K562 (cell line): ENCODE measurements around the gene HNRNPLL. TPM values are rescaled to one million over a fixed set of nuclear protein-coding genes. Genes with fewer than 3 reads are reported as not detected.

Experiments used
- CHD7 ChIP-seq: fragments of 200-600 bp; sonication (generic); IDR thresholded peaks from one replicate; pipeline ENCODE4 v1.6.1; 2012; ENCODE audit warnings: mild to moderate bottlenecking, low read depth, low read length, inconsistent platforms
- ETV1 ChIP-seq: fragments of 450-650 bp; conservative IDR thresholded peaks from 2 replicates; pipeline ENCODE4 v1.6.1; 2016; ENCODE audit warnings: missing genetic modification characterization, control low read depth, low read depth, missing compliant biosample characterization
- KAT7 ChIP-seq: sonication (generic); formaldehyde crosslinking; IDR thresholded peaks from 2 replicates; pipeline ENCODE4 v1.8.0; 2022; ENCODE audit warnings: missing genetic modification reagents, mild to moderate bottlenecking, borderline replicate concordance
- NBN ChIP-seq: fragments of 450-650 bp; IDR thresholded peaks from 2 replicates; pipeline ENCODE4 v1.6.1; 2016; ENCODE audit warnings: low read depth, mild to moderate bottlenecking
- NONO ChIP-seq, 2 experiments: fragments of 200-400 bp in 1 of 2; fragments of 450-650 bp in 1 of 2; formaldehyde crosslinking in 1 of 2; IDR thresholded peaks; 2 replicates each; pipeline ENCODE4 v1.6.1; 2017; ENCODE audit warnings: low read depth in 2 of 2, mild to moderate bottlenecking in 2 of 2, moderate library complexity in 2 of 2, low read length in 1 of 2
- NRF1 ChIP-seq, 2 experiments: fragments of 450-650 bp; IDR thresholded peaks in 1 of 2; conservative IDR thresholded peaks in 1 of 2; 2 replicates each; pipeline ENCODE4 v1.6.1; 2014; ENCODE audit warnings: mild to moderate bottlenecking in 2 of 2
- SETDB1 ChIP-seq: IDR thresholded peaks from one replicate; pipeline ENCODE4 v1.6.1; 2012; ENCODE audit warnings: low read length, control low read depth, inconsistent platforms
- UBTF ChIP-seq, 2 experiments: IDR thresholded peaks; 2 replicates each; pipeline ENCODE4 v1.6.1; 2012; ENCODE audit warnings: improper control_type of control experiment in 2 of 2, low read depth in 2 of 2, low read length in 2 of 2, borderline replicate concordance in 1 of 2
- ZBTB17 ChIP-seq: fragments of 450-650 bp; formaldehyde crosslinking; IDR thresholded peaks from 2 replicates; pipeline ENCODE4 v1.4.0; 2020; ENCODE audit warnings: mild to moderate bottlenecking
- ZBTB26 ChIP-seq: fragments of 450-650 bp; formaldehyde crosslinking; IDR thresholded peaks from 2 replicates; pipeline ENCODE4 v1.4.0; 2022; ENCODE audit warnings: missing genetic modification characterization
- ZNF76 ChIP-seq: fragments of 250-450 bp; sonication (Bioruptor Pico); IDR thresholded peaks from 2 replicates; pipeline ENCODE4 v1.4.0; 2020; ENCODE audit warnings: mild to moderate bottlenecking, moderate library complexity, borderline replicate concordance
- polyA plus RNA-seq, 8 experiments: library from polyadenylated mRNA; depleted of rRNA in 4 of 8; stranded (reverse) in 5 of 8; unstranded in 3 of 8; fragments of >200 nt; fragmentation: Nextera tagmentation in 2 of 8; fragmentation: Illumina TruSeq in 1 of 8; extraction: Ambion mirVana in 2 of 8; extraction: Trizol in 1 of 8; gene quantifications; 2 replicates each; pipeline versions ENCODE4 v1.2.1 to v1.2.3, GENCODE V29; 2011 to 2014; ENCODE audit warnings: inconsistent platforms in 1 of 8, missing spikeins in 1 of 8
- total RNA-seq, 7 experiments: library from RNA; depleted of rRNA in 6 of 7; stranded (reverse); fragments of >200 nt in 6 of 7; fragmentation: Illumina TruSeq in 2 of 7; extraction: Trizol in 2 of 7; gene quantifications; 2 replicates each; pipeline versions ENCODE4 v1.2.1 to v1.2.3, GENCODE V29; 2011 to 2021; ENCODE audit warnings: low replicate concordance in 1 of 7

The HNRNPLL gene
- total and polyA plus RNA-seq, 9 of the 15 experiments (the other 6 are each of a cell fraction or from before 2014, with no cell fraction given), result 19.8 to 135 (median 57.8) TPM

- TF ChIP-seq UBTF (IDR thresholded peaks at IDR 0.05; ENCODE audit: borderline replicate concordance in 1 of 2, low read depth in 2 of 2, low read length in 2 of 2) (peak in 1 of 2 experiments; percentile 64; a peak in 1 of 4 replicates), ZNF76 (CRISPR knock-in tag) (no peak), NRF1 (conservative IDR thresholded peaks at IDR 0.05 in 1 of 2, IDR thresholded peaks at IDR 0.05 in 1 of 2) (peak; percentile 58 to 63), KAT7 (no peak), CHD7 (no peak), NBN (peak; percentile 32; the same call in 1 of the 2 replicates), ZBTB17 (CRISPR knock-in tag) (no peak), NONO (IDR thresholded peaks at IDR 0.05; ENCODE audit: low read depth in 2 of 2, low read length in 1 of 2) (peak in 1 of 2 experiments; percentile 60; a peak in 1 of 4 replicates), ETV1 (no peak), ZBTB26 (CRISPR knock-in tag) (no peak), SETDB1 (no peak)
Observed at GRCh38 chr2:38535744-38536506, 66.8 kb downstream of the HNRNPLL start (continued).
